ENCODE measurements around the gene NOVA2.

The NOVA2 gene

GRCh38 chr19:45959517-45960025, 14.1 kb downstream of the NOVA2 start:
- H3K4me1 ChIP-seq (ENCODE audit: control insufficient read depth, insufficient read depth, low read length) = no peaks in the 10 kb centered on the region; the same call in 1 of the 2 replicates
- no peaks in the 10 kb centered on the region for H3K9me3 ChIP-seq (ENCODE audit: control insufficient read depth, insufficient read depth, low read length)
- H3K27ac ChIP-seq (ENCODE audit: low read depth, low read length) = no peak overlapping the region
- H3K36me3 ChIP-seq (ENCODE audit: control insufficient read depth, insufficient read depth, low read length) = peaks cover 7% of the 10 kb centered on the region; the same call in 1 of the 2 replicates
- no peak overlapping the region for H3K9ac ChIP-seq (ENCODE audit: low read depth, low read length)
- no peaks in the 10 kb centered on the region for H3K27me3 ChIP-seq (ENCODE audit: control insufficient read depth, insufficient read depth, low read length)
- H3K4me3 ChIP-seq (ENCODE audit: low read depth, low read length) = no peak overlapping the region

- no peak overlapping the region for H3K4me3 ChIP-seq (ENCODE audit: low read depth, low read length)
- no peaks in the 10 kb centered on the region for H3K9me3 ChIP-seq (ENCODE audit: control insufficient read depth, insufficient read depth, low read length)
- H3K27ac ChIP-seq (ENCODE audit: low read depth, low read length) = no peak overlapping the region
- H3K9ac ChIP-seq (ENCODE audit: low read depth, low read length) = no peak overlapping the region
- H3K27me3 ChIP-seq (ENCODE audit: control insufficient read depth, insufficient read depth, low read length) = no peaks in the 10 kb centered on the region
- H3K36me3 ChIP-seq (ENCODE audit: control insufficient read depth, insufficient read depth, low read length) = peaks cover 7% of the 10 kb centered on the region; the same call in 1 of the 2 replicates
- no peaks in the 10 kb centered on the region; the same call in 1 of the 2 replicates for H3K4me1 ChIP-seq (ENCODE audit: control insufficient read depth, insufficient read depth, low read length)
These were observed 14.7 kb downstream of the NOVA2 start for GRCh38 chr19:45958769-45959516.

DNA sequence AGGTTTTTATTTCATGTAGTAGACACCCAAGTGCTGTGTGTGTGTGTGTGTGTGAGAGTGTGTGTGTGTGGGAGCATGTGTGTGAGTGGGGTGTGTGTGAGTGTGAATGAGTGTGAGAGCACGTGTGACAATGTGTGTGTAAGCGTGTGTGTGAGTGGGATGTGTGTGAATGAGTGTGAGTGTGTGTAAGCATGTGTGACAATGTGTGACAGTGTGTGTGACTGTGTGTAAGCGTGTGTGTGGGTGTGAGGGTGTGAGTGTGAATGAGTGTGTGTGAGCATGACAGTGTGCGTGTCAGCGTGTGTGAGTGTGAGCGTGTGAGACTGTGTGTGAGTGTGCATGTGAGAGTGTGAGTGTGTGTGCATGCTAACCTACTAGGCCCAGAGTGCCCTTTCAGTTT, 15.3 kb downstream of the NOVA2 start:
- H3K9ac ChIP-seq (ENCODE audit: low read depth, low read length) = no peak overlapping the region
- H3K36me3 ChIP-seq (ENCODE audit: control insufficient read depth, insufficient read depth, low read length) = peaks cover 7% of the 10 kb centered on the region; the same call in 1 of the 2 replicates
- H3K4me1 ChIP-seq (ENCODE audit: control insufficient read depth, insufficient read depth, low read length) = no peaks in the 10 kb centered on the region; the same call in 1 of the 2 replicates
- H3K9me3 ChIP-seq (ENCODE audit: control insufficient read depth, insufficient read depth, low read length) = no peaks in the 10 kb centered on the region
- H3K4me3 ChIP-seq (ENCODE audit: low read depth, low read length) = no peak overlapping the region
- no peaks in the 10 kb centered on the region for H3K27me3 ChIP-seq (ENCODE audit: control insufficient read depth, insufficient read depth, low read length)
- no peak overlapping the region for H3K27ac ChIP-seq (ENCODE audit: low read depth, low read length)

GRCh38 chr19:45955905-45956608, 17.6 kb downstream of the NOVA2 start:
- no peak overlapping the region for H3K4me3 ChIP-seq (ENCODE audit: low read depth, low read length)
- H3K9me3 ChIP-seq (ENCODE audit: control insufficient read depth, insufficient read depth, low read length) = no peaks in the 10 kb centered on the region
- no peaks in the 10 kb centered on the region; the same call in 1 of the 2 replicates for H3K4me1 ChIP-seq (ENCODE audit: control insufficient read depth, insufficient read depth, low read length)
- no peak overlapping the region for H3K27ac ChIP-seq (ENCODE audit: low read depth, low read length)
- H3K36me3 ChIP-seq (ENCODE audit: control insufficient read depth, insufficient read depth, low read length) = peaks cover 7% of the 10 kb centered on the region; the same call in 1 of the 2 replicates
- H3K27me3 ChIP-seq (ENCODE audit: control insufficient read depth, insufficient read depth, low read length) = no peaks in the 10 kb centered on the region
- H3K9ac ChIP-seq (ENCODE audit: low read depth, low read length) = no peak overlapping the region

DNA sequence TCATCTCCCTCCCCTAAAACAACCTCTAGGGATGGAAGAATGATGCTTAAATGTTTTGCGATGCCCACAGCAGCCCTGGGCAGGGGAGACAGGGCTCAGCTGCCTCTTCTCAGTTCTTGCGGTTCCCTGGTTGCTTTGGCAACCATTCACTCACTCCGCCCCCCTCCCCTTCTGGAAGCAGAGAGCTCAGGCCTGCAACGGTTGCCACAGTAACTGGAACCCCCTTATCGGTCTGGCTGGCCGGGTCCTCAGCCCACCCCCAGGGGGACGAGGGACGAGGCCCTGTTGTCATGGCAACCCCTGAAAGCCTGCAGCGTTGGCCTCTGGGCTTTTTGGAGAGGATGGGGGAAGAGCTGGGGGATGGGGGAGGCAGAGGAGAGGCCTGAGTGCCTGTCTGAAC, 19.5 kb downstream of the NOVA2 start:
- Histone ChIP-seq H3K4me1 (ENCODE audit: control insufficient read depth, insufficient read depth, low read length) (no peaks in the 10 kb centered on the region), H3K27ac (ENCODE audit: low read depth, low read length) (no peak overlapping the region), H3K36me3 (ENCODE audit: control insufficient read depth, insufficient read depth, low read length) (peaks cover 7% of the 10 kb centered on the region; the same call in 1 of the 2 replicates)

DNA sequence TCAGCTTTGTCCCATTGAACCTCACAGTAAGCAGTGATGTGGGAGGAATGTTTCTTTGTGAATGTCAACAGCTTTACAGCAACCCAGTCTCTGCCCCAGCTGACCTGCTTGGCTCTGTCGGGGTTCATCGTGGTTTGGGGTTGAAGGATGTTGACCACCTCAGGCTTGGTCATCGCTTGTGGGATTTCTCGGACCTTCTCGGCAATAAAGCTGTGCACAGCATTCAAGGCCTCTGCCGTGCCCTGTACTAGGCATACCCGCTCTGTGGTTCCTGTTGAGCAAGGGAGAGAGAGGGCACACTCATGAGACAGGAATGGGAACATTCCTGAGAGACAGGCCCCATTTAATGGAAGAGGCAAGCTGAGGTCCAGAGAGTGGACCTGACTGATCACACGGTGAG, 20.0 kb downstream of the NOVA2 start:
- H3K4me1 ChIP-seq (ENCODE audit: control insufficient read depth, insufficient read depth, low read length) = no peaks in the 10 kb centered on the region

More for the DNA sequence above, 19.5 kb downstream of the NOVA2 start:
- Histone ChIP-seq H3K9ac (ENCODE audit: low read depth, low read length) (no peak overlapping the region), H3K27me3 (ENCODE audit: control insufficient read depth, insufficient read depth, low read length) (no peaks in the 10 kb centered on the region), H3K9me3 (ENCODE audit: control insufficient read depth, insufficient read depth, low read length) (no peaks in the 10 kb centered on the region), H3K4me3 (ENCODE audit: low read depth, low read length) (no peak overlapping the region)

DNA sequence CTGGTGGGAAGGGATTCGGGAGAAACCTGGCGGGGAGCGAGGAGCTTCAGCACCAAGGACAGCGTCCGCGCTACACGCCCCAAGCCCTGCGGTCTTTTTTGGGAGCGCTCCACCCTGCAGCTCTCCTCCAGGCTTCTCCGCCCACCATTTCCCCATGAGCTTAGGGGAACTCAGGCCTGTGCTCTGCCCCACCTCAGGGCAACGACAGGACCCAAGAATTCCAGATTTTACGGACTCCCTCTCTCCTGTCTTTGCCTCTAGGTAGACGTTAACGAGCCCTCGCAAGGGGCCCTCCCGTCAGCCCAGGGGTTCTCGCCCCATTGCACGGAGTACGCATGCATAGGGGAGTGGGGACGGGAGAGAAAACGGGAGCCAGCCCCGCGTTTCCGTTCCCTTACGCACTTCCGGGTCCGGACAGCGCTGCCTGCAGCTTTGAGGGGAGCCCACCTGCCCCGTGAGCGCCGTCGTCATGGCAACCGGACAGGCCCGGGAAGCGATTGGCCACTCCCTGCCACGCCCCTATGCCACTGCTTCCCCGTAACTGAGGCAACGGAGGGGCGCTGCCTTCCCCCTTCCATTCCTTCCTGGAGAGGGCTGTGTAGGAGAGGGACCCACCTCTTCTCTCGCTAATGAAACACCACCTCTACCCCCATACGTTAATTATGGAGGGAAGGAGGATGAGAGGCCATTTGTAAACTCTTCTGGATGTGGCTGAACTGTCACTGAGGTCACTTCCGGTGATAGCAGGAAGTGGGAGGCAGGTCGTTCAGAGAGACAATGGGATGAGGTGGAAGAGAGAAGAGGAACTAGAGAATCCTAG, 20.8 kb downstream of the NOVA2 start:
- Histone ChIP-seq H3K4me1 (ENCODE audit: control insufficient read depth, insufficient read depth, low read length) (no peaks in the 10 kb centered on the region), H3K4me3 (ENCODE audit: low read depth, low read length) (peak overlapping the region; percentile 78), H3K27ac (ENCODE audit: low read depth, low read length) (peak overlapping the region; percentile 84), H3K36me3 (ENCODE audit: control insufficient read depth, insufficient read depth, low read length) (no peaks in the 10 kb centered on the region), H3K9me3 (ENCODE audit: control insufficient read depth, insufficient read depth, low read length) (no peaks in the 10 kb centered on the region), H3K27me3 (ENCODE audit: control insufficient read depth, insufficient read depth, low read length) (no peaks in the 10 kb centered on the region), H3K9ac (ENCODE audit: low read depth, low read length) (no peak overlapping the region)

More for the DNA sequence above, 20.0 kb downstream of the NOVA2 start:
- Histone ChIP-seq H3K27ac (ENCODE audit: low read depth, low read length) (peak overlapping the region; percentile 84), H3K9ac (ENCODE audit: low read depth, low read length) (no peak overlapping the region), H3K36me3 (ENCODE audit: control insufficient read depth, insufficient read depth, low read length) (peaks cover 3% of the 10 kb centered on the region; the same call in 1 of the 2 replicates), H3K4me3 (ENCODE audit: low read depth, low read length) (0 out of 2 replicates have a peak overlapping the region, but pooled peaks have one; percentile 78), H3K9me3 (ENCODE audit: control insufficient read depth, insufficient read depth, low read length) (no peaks in the 10 kb centered on the region), H3K27me3 (ENCODE audit: control insufficient read depth, insufficient read depth, low read length) (no peaks in the 10 kb centered on the region)

GRCh38 chr19:45952341-45952685, 21.4 kb downstream of the NOVA2 start:
- H3K9me3 ChIP-seq (ENCODE audit: control insufficient read depth, insufficient read depth, low read length) = no peaks in the 10 kb centered on the region
- no peak overlapping the region for H3K27ac ChIP-seq (ENCODE audit: low read depth, low read length)
- no peaks in the 10 kb centered on the region for H3K36me3 ChIP-seq (ENCODE audit: control insufficient read depth, insufficient read depth, low read length)
- H3K4me1 ChIP-seq (ENCODE audit: control insufficient read depth, insufficient read depth, low read length) = no peaks in the 10 kb centered on the region
- peak overlapping the region; percentile 78 for H3K4me3 ChIP-seq (ENCODE audit: low read depth, low read length)
- no peak overlapping the region for H3K9ac ChIP-seq (ENCODE audit: low read depth, low read length)
- no peaks in the 10 kb centered on the region for H3K27me3 ChIP-seq (ENCODE audit: control insufficient read depth, insufficient read depth, low read length)

DNA sequence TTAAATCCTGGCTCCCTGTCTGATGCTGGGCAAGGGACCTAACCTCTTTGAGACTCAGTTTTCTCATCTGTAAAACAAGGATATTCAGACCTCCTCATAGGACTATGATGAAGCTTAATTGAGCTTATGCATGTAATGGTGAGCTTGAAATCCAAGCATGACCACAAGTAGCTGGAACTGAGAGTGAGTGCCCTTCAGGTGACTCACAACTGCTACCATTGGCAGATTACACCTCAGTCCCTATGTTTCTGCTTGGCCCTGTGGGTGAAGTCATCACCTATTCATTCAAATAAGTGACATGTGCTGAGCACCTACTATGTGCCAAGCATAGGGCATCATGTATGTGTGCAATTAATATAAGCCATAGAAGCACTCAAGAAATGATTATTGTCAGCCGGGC, 25.7 kb downstream of the NOVA2 start:
- no peaks in the 10 kb centered on the region for H3K9me3 ChIP-seq (ENCODE audit: control insufficient read depth, insufficient read depth, low read length)
- no peak overlapping the region for H3K9ac ChIP-seq (ENCODE audit: low read depth, low read length)
- no peak overlapping the region for H3K4me3 ChIP-seq (ENCODE audit: low read depth, low read length)
- no peaks in the 10 kb centered on the region for H3K27me3 ChIP-seq (ENCODE audit: control insufficient read depth, insufficient read depth, low read length)
- no peaks in the 10 kb centered on the region for H3K36me3 ChIP-seq (ENCODE audit: control insufficient read depth, insufficient read depth, low read length)
- H3K4me1 ChIP-seq (ENCODE audit: control insufficient read depth, insufficient read depth, low read length) = no peaks in the 10 kb centered on the region
- H3K27ac ChIP-seq (ENCODE audit: low read depth, low read length) = no peak overlapping the region

DNA sequence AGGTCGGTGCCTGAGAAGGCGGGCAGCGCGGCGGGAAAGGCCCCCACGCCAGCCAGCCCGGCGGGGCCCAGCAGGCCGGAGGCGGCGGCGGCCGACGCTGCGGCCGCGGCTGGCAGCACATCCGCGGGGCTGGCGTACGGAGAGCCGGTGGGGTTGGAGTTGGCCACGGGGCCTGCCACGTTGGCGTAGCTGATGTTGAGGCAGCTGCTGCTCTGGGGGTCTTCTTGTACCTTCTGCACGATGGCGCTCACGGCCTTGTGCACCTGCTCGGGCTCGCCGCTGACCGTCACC, 33.2 kb downstream of the NOVA2 start:
- Histone ChIP-seq H3K27me3 (ENCODE audit: control insufficient read depth, insufficient read depth, low read length) (no peaks in the 10 kb centered on the region; the same call in 1 of the 2 replicates), H3K4me1 (ENCODE audit: control insufficient read depth, insufficient read depth, low read length) (no peaks in the 10 kb centered on the region), H3K4me3 (ENCODE audit: low read depth, low read length) (no peak overlapping the region), H3K9me3 (ENCODE audit: control insufficient read depth, insufficient read depth, low read length) (no peaks in the 10 kb centered on the region), H3K36me3 (ENCODE audit: control insufficient read depth, insufficient read depth, low read length) (peaks cover 9% of the 10 kb centered on the region; the same call in 1 of the 2 replicates), H3K27ac (ENCODE audit: low read depth, low read length) (no peak overlapping the region), H3K9ac (ENCODE audit: low read depth, low read length) (no peak overlapping the region)
